Neural cell (in vitro differentiated cells): Measurements from ENCODE around the gene CENPN. TPM values are rescaled to one million over a fixed set of nuclear protein-coding genes. Genes with fewer than 3 reads are reported as not detected.

Source experiments
- H2AFZ ChIP-seq: fragments of 200-600, 300-800 bp; sonication (generic), shearing (Covaris generic); 2 replicates; pipeline ENCODE4 v1.6.0; 2014; ENCODE audit warnings: low read depth, mild to moderate bottlenecking, antibody characterized with exemption, low read length, moderate library complexity
- H3F3A ChIP-seq: fragments of 200-600 bp; shearing (Covaris generic); 2 replicates; pipeline ENCODE4 v1.6.1; 2016; ENCODE audit warnings: mild to moderate bottlenecking, moderate library complexity, mixed read lengths, antibody characterized with exemption, low read length; ENCODE audit not compliant: insufficient read depth, poor library complexity, severe bottlenecking
- H3K27ac ChIP-seq: fragments of 200-600, 300-800 bp; sonication (generic), shearing (Covaris generic); 2 replicates; pipeline ENCODE4 v1.5.1; 2014; ENCODE audit warnings: mild to moderate bottlenecking, low read length, moderate library complexity
- H3K27me3 ChIP-seq: fragments of 300-800, 200-600 bp; sonication (generic), shearing (Covaris generic); 2 replicates; pipeline ENCODE4 v1.6.0; 2014; ENCODE audit warnings: mild to moderate bottlenecking, low read depth, low read length, moderate library complexity; ENCODE audit not compliant: insufficient read depth
- H3K36me3 ChIP-seq: fragments of 300-800, 200-600 bp; sonication (generic), shearing (Covaris generic); 2 replicates; pipeline ENCODE4 v1.5.1; 2014; ENCODE audit warnings: mild to moderate bottlenecking, antibody characterized with exemption, low read length, moderate library complexity; ENCODE audit not compliant: insufficient read depth
- H3K4me2 ChIP-seq: fragments of 300-800, 200-600 bp; sonication (generic), shearing (Covaris generic); 2 replicates; pipeline ENCODE4 v1.6.0; 2014; ENCODE audit warnings: mild to moderate bottlenecking, low read length
- H3K4me3 ChIP-seq: fragments of 300-800, 200-600 bp; sonication (generic), shearing (Covaris generic); 2 replicates; pipeline ENCODE4 v1.5.1; 2014; ENCODE audit warnings: mild to moderate bottlenecking, low read length, moderate library complexity
- H3K79me2 ChIP-seq: fragments of 200-600 bp; shearing (Covaris generic); replicated peaks from 2 replicates; pipeline ENCODE4 v1.6.0; 2014; ENCODE audit warnings: mild to moderate bottlenecking, low read length, moderate library complexity; ENCODE audit not compliant: insufficient read depth
- H3K9ac ChIP-seq: fragments of 300-800, 200-600 bp; sonication (generic), shearing (Covaris generic); 2 replicates; pipeline ENCODE4 v1.6.1; 2016; ENCODE audit warnings: mild to moderate bottlenecking, low read length, mixed read lengths
- H3K9me2 ChIP-seq: fragments of 200-600 bp; shearing (Covaris generic); 2 replicates; pipeline ENCODE4 v1.6.1; 2016; ENCODE audit warnings: mild to moderate bottlenecking, low read length, mixed read lengths; ENCODE audit not compliant: insufficient read depth
- H3K9me3 ChIP-seq: fragments of 200-600, 300-800 bp; sonication (generic), shearing (Covaris generic); 2 replicates; pipeline ENCODE4 v1.6.1; 2016; ENCODE audit warnings: mild to moderate bottlenecking, mixed run types, low read length, moderate library complexity, mixed read lengths
- H4K20me1 ChIP-seq: fragments of 200-600 bp; shearing (Covaris generic); 2 replicates; pipeline ENCODE4 v1.6.1; 2016; ENCODE audit warnings: mild to moderate bottlenecking, mixed run types; ENCODE audit not compliant: insufficient read depth
- EP300 ChIP-seq: fragments of 450-650 bp; conservative IDR thresholded peaks from 2 replicates; pipeline ENCODE4 v1.6.1; 2014; ENCODE audit warnings: antibody characterized with exemption, mild to moderate bottlenecking, moderate library complexity; ENCODE audit not compliant: poor library complexity, severe bottlenecking
- EZH2 ChIP-seq: fragments of 200-600, 300-800 bp; shearing (Covaris generic), sonication (generic); IDR thresholded peaks from 2 replicates; pipeline ENCODE4 v1.6.1; 2014; ENCODE audit warnings: antibody characterized with exemption, low read length, borderline replicate concordance, mild to moderate bottlenecking; ENCODE audit not compliant: insufficient read depth, poor library complexity, severe bottlenecking
- MXI1 ChIP-seq: fragments of 450-650 bp; conservative IDR thresholded peaks from 2 replicates; pipeline ENCODE4 v1.6.1; 2014; ENCODE audit warnings: antibody characterized with exemption, mild to moderate bottlenecking; ENCODE audit not compliant: poor library complexity, severe bottlenecking
- POLR2AphosphoS5 ChIP-seq: IDR thresholded peaks from 2 replicates; pipeline ENCODE4 v1.6.1; 2012
- RAD21 ChIP-seq: fragments of 450-650 bp; conservative IDR thresholded peaks from 2 replicates; pipeline ENCODE4 v1.6.1; 2014; ENCODE audit warnings: antibody characterized with exemption, mild to moderate bottlenecking, moderate library complexity
- REST ChIP-seq: IDR thresholded peaks from 2 replicates; pipeline ENCODE4 v1.6.1; 2012; ENCODE audit warnings: borderline replicate concordance
- SMC3 ChIP-seq: fragments of 450-650 bp; conservative IDR thresholded peaks from 2 replicates; pipeline ENCODE4 v1.6.1; 2014; ENCODE audit warnings: antibody characterized with exemption, mild to moderate bottlenecking, moderate library complexity; ENCODE audit not compliant: poor library complexity
- TAF1 ChIP-seq: IDR thresholded peaks from 2 replicates; pipeline ENCODE4 v1.6.1; 2012; ENCODE audit warnings: low read depth
- polyA plus RNA-seq: library from polyadenylated mRNA; depleted of rRNA; stranded (reverse); fragments of >200 nt; gene quantifications from 2 replicates; pipeline ENCODE4 v1.2.3, GENCODE V29; 2014
- TF ChIP-seq, protein P1 (sequence below): fragments of 450-650 bp; IDR thresholded peaks from 2 replicates; pipeline ENCODE4 v1.5.1; 2014; ENCODE audit warnings: antibody characterized with exemption, mild to moderate bottlenecking, moderate library complexity; ENCODE audit not compliant: poor library complexity, severe bottlenecking

CENPN gene
- polyA plus RNA-seq, 1 donor from 2014 or later, result 1.9 TPM

- H4K20me1 ChIP-seq, result no peaks in the 10 kb centered on the region
- no peaks in the 10 kb centered on the region for H3K9me3 ChIP-seq
- no peak overlapping the region for H3K4me2 ChIP-seq
- TF ChIP-seq, protein P1, sequence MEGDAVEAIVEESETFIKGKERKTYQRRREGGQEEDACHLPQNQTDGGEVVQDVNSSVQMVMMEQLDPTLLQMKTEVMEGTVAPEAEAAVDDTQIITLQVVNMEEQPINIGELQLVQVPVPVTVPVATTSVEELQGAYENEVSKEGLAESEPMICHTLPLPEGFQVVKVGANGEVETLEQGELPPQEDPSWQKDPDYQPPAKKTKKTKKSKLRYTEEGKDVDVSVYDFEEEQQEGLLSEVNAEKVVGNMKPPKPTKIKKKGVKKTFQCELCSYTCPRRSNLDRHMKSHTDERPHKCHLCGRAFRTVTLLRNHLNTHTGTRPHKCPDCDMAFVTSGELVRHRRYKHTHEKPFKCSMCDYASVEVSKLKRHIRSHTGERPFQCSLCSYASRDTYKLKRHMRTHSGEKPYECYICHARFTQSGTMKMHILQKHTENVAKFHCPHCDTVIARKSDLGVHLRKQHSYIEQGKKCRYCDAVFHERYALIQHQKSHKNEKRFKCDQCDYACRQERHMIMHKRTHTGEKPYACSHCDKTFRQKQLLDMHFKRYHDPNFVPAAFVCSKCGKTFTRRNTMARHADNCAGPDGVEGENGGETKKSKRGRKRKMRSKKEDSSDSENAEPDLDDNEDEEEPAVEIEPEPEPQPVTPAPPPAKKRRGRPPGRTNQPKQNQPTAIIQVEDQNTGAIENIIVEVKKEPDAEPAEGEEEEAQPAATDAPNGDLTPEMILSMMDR, result peak; percentile 73
- TF ChIP-seq SMC3 (peak; percentile 70), EP300 (no peak), RAD21 (peak; percentile 60), REST (no peak)
- no peaks in the 10 kb centered on the region for H3F3A ChIP-seq
- H3K9ac ChIP-seq, result no peak overlapping the region
- no peaks in the 10 kb centered on the region for H3K9me2 ChIP-seq
- H3K79me2 ChIP-seq, result peaks cover 52% of the 10 kb centered on the region
- no peaks in the 10 kb centered on the region for H3K27me3 ChIP-seq
- no peak overlapping the region for H3K27ac ChIP-seq
- no peaks in the 10 kb centered on the region for H3K36me3 ChIP-seq
- H3K4me3 ChIP-seq, result peak overlapping the region; percentile 28
- H2AFZ ChIP-seq, result no peak overlapping the region
Observed at GRCh38 chr16:81004646-81005353, 2.2 kb upstream of the CENPN start.

DNA sequence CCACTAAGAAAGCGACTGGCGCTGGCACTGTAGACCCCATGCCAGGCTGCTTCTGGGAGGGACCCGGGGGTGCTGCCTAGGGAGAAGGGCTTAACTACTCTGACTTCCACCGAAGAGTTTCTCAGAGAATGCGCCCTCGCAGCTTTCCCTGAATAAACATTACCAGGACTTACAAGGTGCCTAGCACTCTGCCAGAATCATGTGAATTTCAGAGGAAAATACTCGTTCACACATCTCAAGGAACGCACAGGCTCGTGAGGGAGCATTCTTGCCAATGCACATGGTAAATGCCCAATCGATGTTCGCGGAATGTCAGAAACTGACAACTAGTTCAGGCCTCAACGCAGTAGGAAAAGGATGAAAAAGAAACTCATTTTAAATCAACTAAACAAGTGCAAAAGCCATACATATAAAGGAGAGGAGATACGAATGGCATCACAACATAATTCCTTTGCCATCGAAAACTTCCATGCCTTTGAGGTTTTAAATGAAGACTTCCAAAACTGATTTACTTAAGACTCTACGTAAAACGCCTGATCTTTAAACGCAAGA, 1.3 kb upstream of the CENPN start:
- Histone ChIP-seq H3K9me3 (no peaks in the 10 kb centered on the region), H3K4me2 (peak overlapping the region; percentile 87), H3K9me2 (no peaks in the 10 kb centered on the region), H3K36me3 (no peaks in the 10 kb centered on the region), H3F3A (no peaks in the 10 kb centered on the region), H3K4me3 (peak overlapping the region; percentile 98), H4K20me1 (no peaks in the 10 kb centered on the region), H2AFZ (no peak overlapping the region), H3K79me2 (peaks cover 49% of the 10 kb centered on the region), H3K27me3 (no peaks in the 10 kb centered on the region), H3K9ac (peak overlapping the region; percentile 93), H3K27ac (peak overlapping the region; percentile 94)
- no peak for TF ChIP-seq EZH2
- TF ChIP-seq EP300, result no peak
- no peak for TF ChIP-seq TAF1
- no peak for TF ChIP-seq POLR2AphosphoS5
- TF ChIP-seq, protein P1, result no peak
- TF ChIP-seq MXI1, result no peak
- no peak for TF ChIP-seq REST
- TF ChIP-seq SMC3, result no peak
- TF ChIP-seq RAD21, result no peak
